OCI-LY7 (cell line): ENCODE measurements around the gene ARRDC2. TPM values are rescaled to one million over a fixed set of nuclear protein-coding genes. Genes with fewer than 3 reads are reported as not detected.

Experiments used
- BruUV-seq: library from RNA; stranded (reverse); fragments of 400-500 nt; replicated peaks from 2 replicates; lab custom pipeline; 2021; lab: Mats Ljungman, UMichigan
- CTCF ChIA-PET: fragments of 300-600 bp; sonication (Branson Sonifier 250); formaldehyde crosslinking; loops from one replicate; lab custom pipeline; 2022; ENCODE audit warnings: antibody characterized with exemption; ENCODE audit not compliant: unreplicated experiment; lab: Charles Lee
- POLR2A ChIA-PET: fragments of 300-600 bp; sonication (Branson Sonifier 250); formaldehyde crosslinking; loops from one replicate; lab custom pipeline; 2022; ENCODE audit warnings: antibody characterized with exemption; lab: Charles Lee
- DNase-seq: peaks from one replicate; pipeline ENCODE4 v3.0.0-alpha.2; 2015; ENCODE audit warnings: low spot score
- H2AFZ ChIP-seq: fragments of 200-600 bp; sonication (generic), shearing (Covaris generic); 2 replicates; pipeline ENCODE4 v1.6.1; 2014; ENCODE audit warnings: mild to moderate bottlenecking, antibody characterized with exemption, low read length, moderate library complexity
- H3K27ac ChIP-seq: fragments of 200-600 bp; sonication (generic); 2 replicates; pipeline ENCODE4 v1.5.1; 2014; ENCODE audit warnings: mixed run types, low read depth, mild to moderate bottlenecking, moderate library complexity, low read length, inconsistent platforms; ENCODE audit not compliant: poor library complexity, severe bottlenecking
- H3K36me3 ChIP-seq: fragments of 200-600 bp; sonication (generic); 2 replicates; pipeline ENCODE4 v1.6.1; 2014; ENCODE audit warnings: mild to moderate bottlenecking, antibody characterized with exemption, low read length, moderate library complexity, mixed read lengths; ENCODE audit not compliant: insufficient read depth
- H3K4me1 ChIP-seq: fragments of 200-600 bp; sonication (generic); 2 replicates; pipeline ENCODE4 v1.5.1; 2014; ENCODE audit warnings: mild to moderate bottlenecking, low read length; ENCODE audit not compliant: insufficient read depth, poor library complexity, severe bottlenecking
- H3K4me2 ChIP-seq: fragments of 200-600 bp; sonication (generic); 2 replicates; pipeline ENCODE4 v1.6.1; 2014; ENCODE audit warnings: mild to moderate bottlenecking, low read length
- H3K4me3 ChIP-seq: fragments of 200-600 bp; sonication (generic); 2 replicates; pipeline ENCODE4 v1.5.1; 2014; ENCODE audit warnings: mild to moderate bottlenecking, low read depth, low read length; ENCODE audit not compliant: poor library complexity, severe bottlenecking
- H3K79me2 ChIP-seq: fragments of 200-600 bp; sonication (generic); 2 replicates; pipeline ENCODE4 v1.6.1; 2016; ENCODE audit warnings: low read depth, mild to moderate bottlenecking, low read length, moderate library complexity, mixed read lengths; ENCODE audit not compliant: insufficient read depth
- H3K9me2 ChIP-seq: fragments of 200-600 bp; sonication (generic); 2 replicates; pipeline ENCODE4 v1.6.1; 2016; ENCODE audit warnings: mild to moderate bottlenecking, low read length, mixed read lengths; ENCODE audit not compliant: insufficient read depth
- H3K9me3 ChIP-seq: fragments of 200-600 bp; sonication (generic); 2 replicates; pipeline ENCODE4 v1.6.1; 2014; ENCODE audit warnings: mild to moderate bottlenecking, mixed run types, low read length, mixed read lengths
- H4K20me1 ChIP-seq: fragments of 200-600 bp; sonication (generic); 2 replicates; pipeline ENCODE4 v1.6.1; 2014; ENCODE audit warnings: mild to moderate bottlenecking, antibody characterized with exemption, low read length, moderate library complexity, mixed read lengths; ENCODE audit not compliant: insufficient read depth
- CTCF ChIP-seq: fragments of 200-600 bp; sonication (generic); conservative IDR thresholded peaks from 2 replicates; pipeline ENCODE4 v1.5.1; 2014; ENCODE audit warnings: mild to moderate bottlenecking, antibody characterized with exemption, low read length, moderate library complexity, mixed read lengths
- EZH2phosphoT487 ChIP-seq: fragments of 200-600 bp; sonication (generic); IDR thresholded peaks from 2 replicates; pipeline ENCODE4 v1.6.1; 2018; ENCODE audit warnings: low read depth, borderline replicate concordance, mild to moderate bottlenecking, mixed run types, antibody characterized with exemption, low read length, moderate library complexity, mixed read lengths
- intact Hi-C: fragments of 100-400 bp; cut with micrococcal nuclease; formaldehyde crosslinking; loops from one replicate; pipeline ENCODE4 v1.10.0; 2022; ENCODE audit not compliant: unreplicated experiment
- small RNA-seq: library from RNA; depleted of rRNA; stranded (forward); fragments of <200 nt; gene quantifications from one replicate; pipeline ENCODE3, GENCODE V24; 2014
- total RNA-seq, 2 experiments: library from RNA; depleted of rRNA in 1 of 2; stranded (reverse); fragments of >200 nt in 1 of 2; shearing (Covaris generic) in 1 of 2; gene quantifications; 2 replicates each; pipeline ENCODE4 v1.2.3, GENCODE V29; 2014 to 2022

Gene ARRDC2
- total RNA-seq, 2 experiments from 2014 or later, result 30.7 TPM

GRCh38 chr19:18063463-18063862, 55.5 kb downstream of the ARRDC2 start:
- H3K36me3 ChIP-seq, result peaks cover 31% of the 10 kb centered on the region
- H3K4me2 ChIP-seq, result no peak overlapping the region
- H2AFZ ChIP-seq, result no peak overlapping the region
- CTCF ChIA-PET, result no interaction called here
- H3K27ac ChIP-seq, result no peak overlapping the region
- peaks cover 6% of the 10 kb centered on the region for H3K4me1 ChIP-seq
- intact Hi-C loops, result no loop called here
- H3K79me2 ChIP-seq, result no peaks in the 10 kb centered on the region
- DNase-seq, result no peak
- no peaks in the 10 kb centered on the region for H3K9me2 ChIP-seq
- POLR2A ChIA-PET, result no interaction called here
- no peaks in the 10 kb centered on the region for H3K9me3 ChIP-seq
- no TSS peak for BruUV-seq
- no peak overlapping the region for H3K4me3 ChIP-seq
- H4K20me1 ChIP-seq, result no peaks in the 10 kb centered on the region
- TF ChIP-seq CTCF, result peak; percentile 60
- TF ChIP-seq EZH2phosphoT487, result no peak

Small RNA genes lying within 50 kb of the gene (small RNA-seq; reads per million reads assigned to genes)
- gene RNA5SP468, result 0.16 reads per million

Other genes starting within 250 kb of the ARRDC2 start
- gene B3GNT3, start 213.0 kb upstream of the ARRDC2 start, total RNA-seq (2014; rRNA removed; shearing (Covaris generic)), result not detected in 2 replicates
- not detected in 2 replicates for gene B3GNT3, start 213.0 kb upstream of the ARRDC2 start, total RNA-seq (2022)
- 0.25 TPM in 1 of 2 replicates, not detected in the other for gene INSL3, start 186.7 kb upstream of the ARRDC2 start, total RNA-seq (2014; rRNA removed; shearing (Covaris generic))
- 0.38 TPM in 1 of 2 replicates, not detected in the other for gene INSL3, start 186.7 kb upstream of the ARRDC2 start, total RNA-seq (2022)
- 9.4 and 14.0 TPM in 2 replicates for gene JAK3, start 160.2 kb upstream of the ARRDC2 start, total RNA-seq (2014; rRNA removed; shearing (Covaris generic))
- 24.4 and 25.3 TPM in 2 replicates for gene JAK3, start 160.2 kb upstream of the ARRDC2 start, total RNA-seq (2022)
- 2,643 and 3,019 TPM in 2 replicates for gene RPL18A, start 148.3 kb upstream of the ARRDC2 start, total RNA-seq (2014; rRNA removed; shearing (Covaris generic))
- 3,145 and 3,253 TPM in 2 replicates for gene RPL18A, start 148.3 kb upstream of the ARRDC2 start, total RNA-seq (2022)
- gene SLC5A5, start 136.2 kb upstream of the ARRDC2 start, total RNA-seq (2014; rRNA removed; shearing (Covaris generic)), result 0.03 TPM in 1 of 2 replicates, not detected in the other
- not detected in 2 replicates for gene SLC5A5, start 136.2 kb upstream of the ARRDC2 start, total RNA-seq (2022)
- 57.5 and 68.2 TPM in 2 replicates for gene CCDC124, start 75.2 kb upstream of the ARRDC2 start, total RNA-seq (2014; rRNA removed; shearing (Covaris generic))
- 86.8 and 106 TPM in 2 replicates for gene CCDC124, start 75.2 kb upstream of the ARRDC2 start, total RNA-seq (2022)
- 0.51 and 1.1 TPM in 2 replicates for gene KCNN1, start 41.1 kb upstream of the ARRDC2 start, total RNA-seq (2014; rRNA removed; shearing (Covaris generic))
- 0.57 and 0.61 TPM in 2 replicates for gene KCNN1, start 41.1 kb upstream of the ARRDC2 start, total RNA-seq (2022)
- gene IL12RB1, start 78.8 kb downstream of the ARRDC2 start, total RNA-seq (2014; rRNA removed; shearing (Covaris generic)), result 6.0 and 7.7 TPM in 2 replicates
- 26.0 and 41.7 TPM in 2 replicates for gene IL12RB1, start 78.8 kb downstream of the ARRDC2 start, total RNA-seq (2022)
- 14.3 and 14.8 TPM in 2 replicates for gene MAST3, start 89.6 kb downstream of the ARRDC2 start, total RNA-seq (2014; rRNA removed; shearing (Covaris generic))
- gene MAST3, start 89.6 kb downstream of the ARRDC2 start, total RNA-seq (2022), result 31.0 and 31.4 TPM in 2 replicates
- 1.6 and 3.2 TPM in 2 replicates for gene PIK3R2, start 145.0 kb downstream of the ARRDC2 start, total RNA-seq (2014; rRNA removed; shearing (Covaris generic))
- 20.5 and 30.0 TPM in 2 replicates for gene PIK3R2, start 145.0 kb downstream of the ARRDC2 start, total RNA-seq (2022)
- gene IFI30, start 165.6 kb downstream of the ARRDC2 start, total RNA-seq (2014; rRNA removed; shearing (Covaris generic)), result 141 and 195 TPM in 2 replicates
- gene IFI30, start 165.6 kb downstream of the ARRDC2 start, total RNA-seq (2022), result 117 and 170 TPM in 2 replicates
- gene MPV17L2, start 185.0 kb downstream of the ARRDC2 start, total RNA-seq (2014; rRNA removed; shearing (Covaris generic)), result 21.9 and 23.7 TPM in 2 replicates
- 18.1 and 22.6 TPM in 2 replicates for gene MPV17L2, start 185.0 kb downstream of the ARRDC2 start, total RNA-seq (2022)
- gene RAB3A, start 195.9 kb downstream of the ARRDC2 start, total RNA-seq (2014; rRNA removed; shearing (Covaris generic)), result 2.9 and 4.9 TPM in 2 replicates
- gene RAB3A, start 195.9 kb downstream of the ARRDC2 start, total RNA-seq (2022), result 6.9 and 8.6 TPM in 2 replicates
- gene PDE4C, start 218.3 kb downstream of the ARRDC2 start, total RNA-seq (2014; rRNA removed; shearing (Covaris generic)), result not detected in 2 replicates
- gene PDE4C, start 218.3 kb downstream of the ARRDC2 start, total RNA-seq (2022), result 0.77 and 1.4 TPM in 2 replicates